HG03558 (cell line): Measurements from ENCODE around the gene NSUN2.
"Not testable (repeated sequence)": the region's sequence is repeated elsewhere in the genome, so short reads cannot be mapped to it uniquely, and the experiment has no call there.

ENCODE experiments used
- ATAC-seq: cut with Tn5 transposase; IDR thresholded peaks from one replicate; pipeline ENCODE4 v1.9.1; 2021; ENCODE audit warnings: moderate number of reproducible peaks; ENCODE audit not compliant: unreplicated experiment; ENCODE audit errors: extremely low read depth

NSUN2 gene

DNA sequence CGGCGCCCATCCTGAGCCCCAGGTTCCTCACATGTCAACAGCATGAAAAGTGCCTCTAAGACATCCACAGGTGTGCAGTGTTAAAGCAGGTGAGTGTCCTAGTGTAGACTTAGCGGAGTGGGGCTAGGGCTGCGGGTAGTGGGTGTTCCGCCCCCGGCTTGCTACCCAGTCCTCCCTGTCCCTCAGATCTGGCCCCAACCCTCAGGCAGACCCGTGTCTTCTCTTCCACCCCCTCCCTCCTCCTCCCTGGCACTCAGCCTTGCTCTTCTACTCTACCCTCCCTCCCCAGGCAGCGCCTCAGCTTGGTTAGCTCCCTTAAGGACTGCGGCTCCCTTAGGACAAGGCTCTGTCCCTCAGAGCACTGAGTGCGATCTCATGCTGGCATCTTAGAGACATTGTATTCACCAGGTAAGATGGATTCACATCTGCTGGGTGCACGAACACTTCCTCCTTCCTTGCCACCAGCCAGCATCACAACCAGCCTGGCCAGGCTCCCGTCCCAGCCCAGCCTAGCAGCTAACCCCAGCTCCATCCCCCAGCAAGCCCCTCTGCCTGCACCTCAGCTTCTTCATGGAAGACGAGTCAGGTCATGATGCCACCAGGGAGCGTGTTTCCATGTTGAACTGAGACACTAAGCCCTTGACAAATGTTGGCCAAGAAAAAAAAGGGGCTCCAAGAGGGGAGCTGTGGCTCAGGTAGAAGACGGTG, 46.8 kb downstream of the NSUN2 start:
- no peak for ATAC-seq

DNA sequence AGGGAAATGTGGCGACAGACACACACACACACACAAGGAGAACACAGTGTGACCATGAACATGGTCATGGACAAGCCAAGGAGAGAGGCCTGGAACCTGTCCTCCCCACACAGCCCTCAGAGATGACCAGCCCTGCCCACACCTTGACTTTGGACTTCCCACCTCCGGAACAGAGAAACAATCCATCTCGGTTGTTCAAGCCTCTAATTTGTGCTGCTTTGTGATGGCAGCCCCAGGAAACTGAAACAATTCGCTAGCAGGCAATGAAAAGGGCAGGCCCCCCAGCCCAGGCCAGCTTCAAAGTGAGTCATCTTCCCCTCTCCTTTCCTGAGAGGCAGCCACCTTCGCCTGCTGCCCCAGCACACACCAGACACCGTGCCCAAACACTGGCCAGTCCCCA, 47.7 kb downstream of the NSUN2 start:
- ATAC-seq: no peak

DNA sequence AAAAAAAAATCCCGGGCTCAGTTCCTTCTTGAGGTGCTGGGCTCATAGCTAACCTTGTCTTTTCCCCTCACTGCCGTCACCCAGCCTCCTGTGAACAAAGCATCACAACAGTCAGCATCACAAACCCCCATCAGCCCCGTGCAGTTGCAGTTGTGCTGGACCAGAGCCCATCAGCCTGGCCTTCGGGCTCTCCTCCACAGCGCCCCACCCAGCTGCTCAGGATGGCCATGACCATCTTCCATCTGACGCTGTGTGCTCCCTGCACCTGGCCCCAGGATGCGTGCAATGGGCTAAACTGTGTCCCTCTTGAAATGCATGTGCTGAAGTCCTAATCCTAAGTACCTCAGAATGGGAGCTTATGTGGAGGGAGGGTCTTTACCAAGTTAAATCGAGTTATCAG, 48.1 kb downstream of the NSUN2 start:
- no peak for ATAC-seq

DNA sequence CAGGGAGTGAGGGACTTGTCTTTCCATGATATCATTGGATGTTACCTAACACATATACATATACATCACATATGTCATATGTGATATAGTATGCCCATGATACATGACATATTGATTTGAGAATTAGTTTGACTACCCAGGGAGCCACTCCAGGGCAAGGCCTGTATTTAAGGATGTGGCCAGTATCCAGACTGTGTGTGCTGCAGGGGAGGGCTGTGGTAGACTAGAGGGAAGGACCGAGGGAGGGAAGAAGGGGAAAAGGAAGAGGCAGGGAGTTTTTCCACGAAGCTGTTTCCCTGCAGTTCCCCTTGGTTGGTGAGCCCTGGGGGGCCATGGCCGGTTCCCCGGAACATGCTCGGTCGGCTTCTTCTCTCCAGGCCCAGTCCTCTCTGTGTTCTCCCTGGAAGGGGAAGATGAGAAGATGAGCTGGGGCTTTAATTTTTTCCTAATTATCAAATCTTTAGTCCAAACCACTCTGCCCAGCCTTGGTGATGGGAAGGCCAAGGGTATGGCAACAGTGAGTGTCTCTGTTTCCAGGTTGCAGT, 48.7 kb downstream of the NSUN2 start:
- no peak for ATAC-seq

DNA sequence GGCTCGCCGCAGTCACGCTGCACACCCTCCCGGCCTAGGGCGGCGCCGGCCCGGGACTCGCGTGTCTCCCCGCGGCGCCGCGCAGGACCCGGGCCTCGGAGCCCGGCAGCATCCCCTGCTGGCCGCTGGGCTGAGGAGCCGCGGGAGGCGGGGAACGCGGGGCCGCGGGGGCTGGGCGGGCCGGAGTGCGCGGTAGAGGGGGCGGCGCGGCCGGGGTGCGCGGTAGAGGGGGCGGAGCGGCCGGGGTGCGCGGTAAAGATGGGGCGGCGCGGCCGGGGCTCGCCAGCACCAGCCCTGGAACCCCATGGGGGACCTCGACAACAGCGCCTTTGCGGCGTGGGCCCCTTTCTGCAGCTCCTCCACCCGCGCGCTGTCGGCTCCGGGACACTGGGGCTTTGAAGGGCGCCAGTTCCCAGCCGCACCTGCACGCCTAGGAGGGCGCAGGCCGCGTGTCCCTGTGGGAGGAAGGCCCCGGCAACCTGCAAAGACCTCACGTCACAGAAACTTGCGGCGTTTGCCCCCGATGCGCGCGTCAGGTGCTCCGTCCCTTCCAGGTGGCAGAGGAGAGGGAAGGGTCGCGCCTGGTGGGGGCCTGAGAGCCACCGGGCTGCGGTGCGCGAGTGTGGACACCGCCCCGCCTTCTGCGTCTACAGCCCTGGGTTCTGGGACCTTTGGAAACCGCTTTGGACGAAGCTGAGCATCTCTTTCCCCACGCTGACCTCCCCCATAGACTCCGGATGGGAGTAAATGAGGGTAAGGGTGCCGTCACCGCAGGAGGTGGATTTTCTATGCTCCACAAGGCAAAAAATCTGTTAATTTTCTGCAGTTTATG, 49.6 kb downstream of the NSUN2 start:
- no peak for ATAC-seq

DNA sequence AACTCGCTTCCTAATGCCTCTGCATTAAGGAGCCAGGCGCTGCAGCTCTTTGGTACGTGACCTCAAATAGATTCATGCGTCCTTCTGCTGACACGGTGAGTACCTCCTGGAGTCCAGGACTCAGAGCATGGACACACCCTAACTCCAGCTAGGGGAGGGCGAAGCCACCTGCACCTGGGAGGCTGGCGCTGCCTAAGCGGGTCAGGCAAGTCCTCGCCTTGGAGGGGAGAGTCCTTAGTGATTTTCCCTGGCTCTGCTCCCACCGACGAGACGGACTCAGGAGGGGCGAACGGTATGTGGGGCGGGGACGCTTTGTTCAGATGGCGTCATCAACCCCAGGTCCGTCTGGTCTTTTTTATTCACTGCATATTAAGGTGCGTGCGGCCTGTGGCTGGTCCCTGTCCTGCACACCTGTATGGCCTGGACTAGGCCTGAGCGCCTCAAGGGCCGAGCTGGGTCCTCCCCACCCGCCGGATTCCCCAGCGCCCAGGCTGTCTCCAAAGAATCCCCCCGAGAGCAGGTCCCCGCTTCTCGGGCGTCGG, 50.3 kb downstream of the NSUN2 start:
- ATAC-seq: no peak

DNA sequence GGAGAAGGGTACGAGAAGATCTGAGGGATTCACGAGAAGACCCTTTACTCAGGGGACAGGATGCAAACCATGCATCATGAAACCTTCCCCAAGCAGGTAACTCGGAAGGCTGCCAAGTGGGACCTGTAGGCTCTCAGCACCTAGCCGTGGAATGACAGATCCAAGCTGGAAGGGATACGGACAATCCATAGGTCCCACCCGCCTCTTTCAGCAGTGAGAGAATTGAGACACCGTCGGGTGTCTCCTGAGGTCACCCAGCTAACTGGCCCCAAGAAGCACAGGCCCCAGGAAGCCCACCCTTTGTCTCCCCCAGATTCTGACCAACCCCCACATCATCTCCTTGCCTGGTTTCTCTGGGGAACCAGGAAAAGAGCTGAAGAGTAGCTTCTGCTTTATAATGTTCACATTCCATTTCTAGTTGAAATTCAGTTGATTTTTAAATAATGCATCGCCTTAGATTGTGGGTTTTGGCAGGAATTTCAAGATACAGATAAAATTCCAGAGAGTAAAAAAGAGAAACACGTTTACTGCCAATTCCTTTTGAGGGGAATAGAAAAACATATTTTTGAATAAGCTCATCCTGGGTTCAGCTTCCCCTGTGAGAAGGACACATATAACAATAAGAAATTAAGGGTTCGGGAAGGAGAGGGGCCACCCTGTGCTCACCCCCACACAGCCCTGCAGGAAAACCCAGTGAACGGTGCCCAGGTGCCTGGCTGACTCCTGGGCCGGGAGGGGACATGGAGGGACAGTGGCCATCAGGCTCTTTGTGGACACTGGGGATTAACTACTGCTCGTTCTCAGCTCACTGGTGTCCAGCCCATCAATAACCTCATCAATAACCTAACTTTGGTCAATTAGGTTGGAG, 51.1 kb downstream of the NSUN2 start:
- ATAC-seq: no peak

DNA sequence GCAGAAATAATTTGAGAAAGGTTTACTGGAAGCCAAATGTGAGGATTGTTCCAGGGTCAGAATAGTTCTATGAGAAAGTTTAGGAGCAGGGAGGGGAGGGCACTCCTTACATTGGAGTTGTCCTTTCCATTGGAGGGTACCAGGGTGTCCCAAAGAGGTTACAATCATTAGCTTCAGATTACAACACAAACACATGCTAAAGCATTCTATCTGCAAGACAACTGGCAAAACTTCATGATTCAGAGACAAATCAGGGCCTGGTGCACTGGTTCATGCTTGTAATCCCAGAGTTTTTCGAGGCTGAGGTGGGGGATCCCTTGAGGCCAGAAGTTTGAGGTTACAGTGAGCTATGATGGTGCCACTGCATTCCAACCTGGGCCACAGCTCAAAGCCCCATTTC, 51.8 kb downstream of the NSUN2 start:
- no peak for ATAC-seq

DNA sequence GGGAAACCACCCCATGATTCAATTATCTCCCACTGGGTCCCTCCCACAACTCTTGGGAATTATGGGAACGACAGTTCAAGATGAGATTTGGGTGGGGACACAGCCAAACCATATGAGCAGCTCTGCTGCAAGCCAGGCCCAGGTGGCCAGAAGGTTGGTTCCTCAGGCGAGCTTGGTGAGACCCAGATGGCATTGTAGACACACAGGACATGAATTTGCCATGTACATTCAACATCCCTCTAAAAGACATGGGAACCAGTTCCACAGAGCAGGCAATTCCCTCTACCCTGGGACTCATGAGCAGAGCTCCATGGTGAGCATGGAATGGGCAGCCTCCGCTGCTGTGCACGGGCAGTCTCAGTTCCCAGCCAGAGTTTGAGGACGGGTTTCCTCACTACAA, 53.3 kb downstream of the NSUN2 start:
- ATAC-seq: no peak

DNA sequence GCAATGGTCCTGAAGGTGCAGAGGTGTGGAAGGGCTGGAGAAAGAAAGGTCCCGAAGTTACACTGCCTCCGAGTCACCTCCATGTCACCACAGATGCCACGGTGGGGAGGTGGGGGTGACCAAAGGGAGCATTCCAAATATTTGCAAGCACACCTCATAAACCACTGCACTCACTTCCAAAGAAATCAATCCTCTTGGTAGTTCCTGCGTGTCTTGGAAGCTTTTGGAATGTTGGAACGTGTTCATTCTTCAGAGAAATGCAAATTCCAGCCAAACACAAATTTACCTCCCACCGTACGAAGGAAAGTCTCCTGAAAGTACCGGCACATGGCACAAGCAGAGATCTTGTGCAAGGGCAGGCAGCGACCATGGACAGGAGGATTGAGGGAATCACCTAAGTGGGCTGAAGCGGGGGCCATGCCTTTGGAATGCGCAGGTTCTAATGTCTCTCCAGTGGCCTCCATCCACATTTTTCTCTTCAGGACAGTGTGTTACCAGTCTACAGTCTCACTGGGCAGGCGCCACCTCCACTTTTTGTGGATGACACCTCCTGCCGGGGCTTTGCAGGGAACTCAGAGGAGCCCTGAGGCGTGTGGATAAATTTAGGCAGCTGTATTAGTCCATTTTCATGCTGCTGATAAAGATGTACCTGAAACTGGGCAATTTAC, 54.0 kb downstream of the NSUN2 start:
- no peak for ATAC-seq

DNA sequence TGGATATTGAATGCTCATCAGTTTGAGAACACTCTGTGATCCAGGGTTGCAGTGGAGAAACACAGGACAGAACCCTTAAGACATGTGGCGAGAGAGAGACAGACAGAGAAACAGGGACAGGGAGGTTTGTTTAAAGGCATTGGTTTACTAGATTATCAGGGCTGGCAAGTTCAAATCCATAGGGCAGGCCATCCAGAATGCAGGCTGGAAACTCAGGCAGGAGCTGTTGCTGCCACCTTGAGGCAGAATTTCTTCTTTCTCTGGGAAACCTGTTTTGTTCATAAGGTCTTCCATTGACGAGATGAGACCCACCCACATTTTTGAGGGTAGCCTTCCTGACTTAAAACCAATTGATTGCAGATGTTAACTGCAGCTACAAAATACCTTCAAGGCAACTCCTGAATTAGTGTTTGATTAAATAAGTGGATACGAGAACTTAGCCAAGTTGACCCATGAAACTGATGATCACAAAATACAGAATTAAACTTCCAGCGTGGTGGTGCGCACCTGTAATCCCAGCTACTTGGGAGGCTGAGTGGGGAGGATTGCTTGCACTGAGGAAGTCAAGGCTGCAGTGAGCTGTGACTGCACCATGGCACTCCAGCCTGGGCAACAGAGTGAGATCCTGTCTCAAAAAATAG, 55.9 kb downstream of the NSUN2 start:
- no peak for ATAC-seq

DNA sequence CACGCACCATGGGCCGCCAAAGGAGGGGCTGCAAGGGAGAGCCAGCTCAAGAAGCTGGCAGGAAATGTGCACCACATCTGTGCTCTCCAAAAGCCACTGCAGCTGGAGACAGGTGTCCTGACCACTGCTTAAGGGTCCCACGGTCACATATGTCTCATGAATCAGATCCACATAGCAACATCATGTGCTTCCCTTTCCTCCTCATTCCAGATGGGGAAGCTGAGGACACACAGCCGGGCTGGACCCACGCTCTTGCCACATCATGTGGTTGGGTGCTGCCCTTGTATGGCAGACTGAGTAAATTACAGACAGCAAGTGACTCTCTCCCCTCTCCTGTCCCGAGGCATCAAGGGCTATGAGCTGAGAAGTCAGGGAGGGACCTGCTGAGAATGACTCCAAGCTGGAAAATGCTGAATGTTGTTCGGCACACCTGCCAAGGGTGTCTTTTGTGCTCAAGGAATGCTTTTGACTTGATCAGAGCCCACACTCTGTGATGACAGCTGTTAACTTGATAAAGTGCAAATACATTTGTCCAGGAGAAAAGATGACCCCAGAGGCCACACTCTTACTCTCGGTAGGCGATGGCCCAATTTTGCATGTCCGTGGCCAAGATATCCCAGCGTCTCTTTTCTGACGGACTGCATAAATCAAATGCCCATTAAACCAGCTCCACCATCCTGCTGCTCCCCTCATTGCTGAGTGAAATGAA, 58.2 kb downstream of the NSUN2 start:
- ATAC-seq: no peak

DNA sequence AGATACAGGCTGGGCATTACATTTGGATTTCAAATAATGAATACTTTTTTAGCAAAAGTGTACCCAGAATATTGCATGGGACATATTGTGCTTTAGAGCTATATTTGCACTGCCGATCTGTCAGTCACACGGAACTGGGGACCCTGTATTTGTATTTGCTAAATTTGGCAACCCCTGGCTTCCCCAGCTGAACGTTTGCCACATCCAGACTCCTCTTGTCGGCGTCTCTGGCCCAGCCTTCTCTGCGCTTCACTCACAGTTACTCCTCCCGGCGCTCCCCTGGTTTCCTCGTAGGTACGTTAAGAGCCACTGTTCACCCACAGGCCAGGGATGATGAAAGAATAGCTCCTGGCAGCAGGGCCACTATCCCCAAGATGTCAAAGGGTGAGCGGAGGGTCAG, 58.7 kb downstream of the NSUN2 start:
- no peak for ATAC-seq

DNA sequence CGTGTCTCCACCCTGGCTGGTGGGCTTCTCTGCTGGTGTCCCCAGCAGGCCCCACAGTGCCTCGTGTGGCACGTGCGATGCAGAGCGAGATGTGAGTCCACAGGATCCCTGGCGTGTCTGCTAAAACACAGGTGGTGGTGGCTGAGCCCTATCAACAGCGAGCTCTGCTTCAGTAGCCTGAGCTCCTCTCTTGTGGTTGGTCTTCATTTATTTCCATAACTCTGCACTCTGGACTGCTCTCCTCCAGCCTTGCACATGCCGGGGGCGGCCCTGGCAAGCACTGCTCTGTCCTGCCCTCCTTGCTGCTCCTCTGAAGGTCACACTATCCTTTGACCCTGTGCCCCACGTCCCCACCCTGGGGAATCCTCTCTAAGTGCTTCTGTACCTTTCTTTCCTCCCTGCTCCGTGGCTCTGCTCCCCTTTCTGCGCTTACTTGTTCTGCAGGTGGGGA, 59.2 kb downstream of the NSUN2 start:
- no peak for ATAC-seq

DNA sequence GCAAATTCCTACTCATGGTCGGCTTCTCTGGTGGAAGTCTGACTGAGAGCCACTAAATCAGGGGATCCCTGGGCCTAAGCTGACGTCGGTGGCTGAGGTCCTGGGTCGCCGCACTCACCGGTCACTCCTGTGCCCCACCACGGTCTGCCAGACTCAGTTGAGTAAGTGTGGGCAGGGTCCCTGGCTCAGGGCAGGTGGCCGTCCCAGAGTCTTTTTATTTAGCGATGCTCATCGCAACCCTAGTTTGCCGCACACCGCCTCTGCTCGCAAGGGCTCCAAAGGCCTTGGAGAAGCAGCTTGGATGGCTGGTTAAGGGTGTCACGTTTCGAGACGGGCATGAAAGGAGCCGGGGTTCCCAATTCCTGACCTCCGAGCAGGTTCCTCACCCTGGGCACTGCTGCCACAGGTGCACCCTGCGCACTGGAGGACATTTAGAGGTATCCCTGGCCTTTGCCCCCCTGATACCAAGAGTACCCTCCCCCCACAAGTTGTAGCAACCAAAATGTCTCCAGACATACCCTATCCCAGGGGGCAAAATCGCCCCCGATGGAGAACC, 59.9 kb downstream of the NSUN2 start:
- ATAC-seq: no peak

DNA sequence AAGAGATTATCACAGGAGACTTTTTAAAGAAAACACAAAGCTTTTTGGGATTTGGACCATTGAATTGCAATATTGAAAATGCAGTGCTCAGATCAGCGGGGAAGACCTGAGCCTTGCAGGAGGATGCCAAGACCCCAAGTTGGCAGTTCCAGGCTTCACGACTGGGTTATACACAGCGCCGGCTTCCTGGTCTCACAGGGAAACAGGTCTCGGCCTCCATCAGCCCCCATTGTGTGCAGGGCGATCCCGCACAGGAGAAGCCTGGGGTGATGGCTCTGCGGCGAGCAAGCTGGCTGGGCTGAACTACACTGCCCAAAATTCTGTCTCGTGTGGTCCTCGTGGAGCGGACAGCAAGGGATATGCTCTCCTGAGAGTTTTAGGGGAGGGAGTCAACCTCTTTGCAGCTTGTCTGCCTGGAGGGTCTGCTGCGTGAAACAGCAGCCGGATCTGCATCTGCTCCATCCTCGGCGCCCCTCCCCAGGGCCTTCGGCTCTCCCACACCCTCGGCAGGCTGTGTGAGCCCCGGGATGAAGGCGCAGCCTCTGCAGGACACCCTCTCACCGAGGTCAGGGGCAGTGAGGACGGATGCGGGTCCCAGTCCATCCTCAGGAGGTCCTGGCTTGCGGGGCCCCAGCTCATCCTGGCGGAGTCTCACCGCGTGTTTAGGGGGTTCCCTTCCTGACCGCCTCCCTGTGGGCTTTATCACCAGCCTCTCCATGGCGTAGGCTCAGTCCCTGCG, 60.6 kb downstream of the NSUN2 start:
- no peak for ATAC-seq

DNA sequence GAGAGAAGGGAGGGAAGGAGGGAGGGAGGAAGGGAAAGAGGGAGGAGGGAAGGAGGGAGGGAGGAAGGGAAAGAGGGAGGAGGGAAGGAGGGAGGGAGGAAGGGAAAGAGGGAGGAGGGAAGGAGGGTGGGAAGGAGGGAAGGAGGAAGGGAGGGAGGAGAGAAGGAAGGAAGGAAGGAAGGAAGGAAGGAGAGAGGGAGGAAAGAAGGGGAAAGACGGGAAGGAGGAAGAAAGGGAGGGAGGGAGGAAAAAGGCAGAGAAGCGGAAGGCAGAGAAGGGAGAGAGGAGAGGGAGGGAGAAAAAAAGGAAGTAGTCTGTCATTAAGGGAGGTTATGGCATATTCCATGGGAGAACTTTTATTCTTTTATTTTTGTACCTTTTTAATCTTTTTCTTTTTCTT, 61.2 kb downstream of the NSUN2 start:
- not testable (repeated sequence) for ATAC-seq

DNA sequence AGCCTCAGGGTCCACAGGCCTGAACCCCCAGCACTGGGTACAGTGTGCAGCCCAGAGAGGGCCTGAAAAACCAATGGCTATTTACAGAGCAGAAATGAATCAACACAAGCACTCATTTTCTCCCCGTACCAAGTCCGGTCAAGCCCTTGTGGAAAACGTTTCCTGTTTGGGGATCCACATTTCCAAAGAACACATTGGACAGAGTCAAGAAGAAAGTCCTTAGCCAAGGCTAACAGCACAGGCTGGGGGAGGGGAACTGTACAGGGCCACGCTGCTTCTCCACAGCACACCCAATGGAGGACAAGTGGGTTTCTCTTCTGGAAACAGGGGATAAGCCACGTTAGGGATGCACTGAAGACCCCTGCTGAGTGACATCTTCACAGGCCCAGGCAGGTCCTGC, 62.3 kb downstream of the NSUN2 start:
- ATAC-seq: no peak
